ENCODE results near the gene FAM228B. TPM values are rescaled to one million over a fixed set of nuclear protein-coding genes. Genes with fewer than 3 reads are reported as not detected.

The FAM228B gene
- polyA plus RNA-seq, 1 donor (not counting 4 experiments of a cell fraction or from before 2014, with no cell fraction given): 2.0 TPM

DNA sequence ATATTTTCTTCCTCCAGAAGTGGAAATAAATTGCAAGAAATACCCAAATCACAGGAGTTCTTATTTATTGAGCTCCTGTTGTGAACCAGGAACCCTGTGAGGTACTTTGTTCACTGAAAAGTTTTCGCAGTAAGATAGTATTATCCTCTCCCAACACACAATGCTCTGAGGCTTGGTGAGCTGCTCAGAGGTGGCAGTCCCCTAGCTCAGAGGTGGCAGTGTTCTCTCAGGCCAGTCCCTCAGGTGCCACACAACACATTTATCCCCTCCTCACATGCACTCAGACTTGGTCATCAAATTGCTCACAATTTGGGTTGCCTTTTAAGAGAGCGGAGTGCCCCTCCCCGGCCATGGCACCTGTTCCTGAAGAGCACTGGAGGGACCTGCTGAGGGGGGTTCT is 77.5 kb downstream of the FAM228B start:
- TF ChIP-seq EZH2 (IDR thresholded peaks at IDR 0.05; ENCODE audit: low read length) (no peak), CTCF (optimal IDR thresholded peaks at IDR 0.05 in 1 of 3, IDR thresholded peaks at IDR 0.05 in 1 of 3, conservative IDR thresholded peaks at IDR 0.05 in 1 of 3; ENCODE audit: extremely low read depth in 1 of 3, insufficient read depth in 2 of 3, low read length in 3 of 3) (no peak)
- no peak overlapping the region for H3K27ac ChIP-seq (ENCODE audit: control insufficient read depth, insufficient read depth, low read length)
- no peak overlapping the region for H3K9ac ChIP-seq (ENCODE audit: control insufficient read depth, extremely low read depth, insufficient read depth, low read length)
- no peak overlapping the region for H3K4me2 ChIP-seq (ENCODE audit: control insufficient read depth, extremely low read depth, insufficient read depth, low read depth, low read length)
- dilution Hi-C loops (cut with MboI; ENCODE audit: extremely low pct_ligation_motif_present, low sequenced_read_pairs): no loop called here
- FAIRE-seq (no peak), DNase-seq (ENCODE audit: low read depth, low spot score) (no peak)
- H4K20me1 ChIP-seq (ENCODE audit: control insufficient read depth, extremely low read depth, insufficient read depth, low read length): no peaks in the 10 kb centered on the region
- H3K9me3 ChIP-seq (ENCODE audit: control insufficient read depth, low read depth, low read length): no peaks in the 10 kb centered on the region
- no peaks in the 10 kb centered on the region for H3K4me1 ChIP-seq (ENCODE audit: control insufficient read depth, extremely low read depth, insufficient read depth, low read length)
- H3K27me3 ChIP-seq (ENCODE audit: control insufficient read depth, extremely low read depth, insufficient read depth, low read length): no peaks in the 10 kb centered on the region
- no peaks in the 10 kb centered on the region for H3K79me2 ChIP-seq (ENCODE audit: control insufficient read depth, insufficient read depth, low read length)
- peaks cover 2 to 11% of the 10 kb centered on the region in 2 experiments for H3K36me3 ChIP-seq (ENCODE audit: control insufficient read depth in 2 of 2, extremely low read depth in 1 of 2, insufficient read depth in 2 of 2, low read length in 2 of 2)
- no peaks in the 10 kb centered on the region for H3K9me1 ChIP-seq (ENCODE audit: control insufficient read depth, extremely low read depth, insufficient read depth, low read length)
- H3K4me3 ChIP-seq (ENCODE audit: control insufficient read depth in 2 of 3, extremely low read depth in 1 of 3, insufficient read depth in 2 of 3, low read depth in 1 of 3, low read length in 3 of 3): no peak overlapping the region
- H2AFZ ChIP-seq (ENCODE audit: control insufficient read depth, low read length): no peak overlapping the region

- no peak overlapping the region for H3K27ac ChIP-seq (ENCODE audit: control insufficient read depth, insufficient read depth, low read length)
- DNase-seq (ENCODE audit: low read depth, low spot score) (no peak), FAIRE-seq (no peak)
- peaks cover 2 to 11% of the 10 kb centered on the region in 2 experiments for H3K36me3 ChIP-seq (ENCODE audit: control insufficient read depth in 2 of 2, extremely low read depth in 1 of 2, insufficient read depth in 2 of 2, low read length in 2 of 2)
- no peaks in the 10 kb centered on the region for H3K79me2 ChIP-seq (ENCODE audit: control insufficient read depth, insufficient read depth, low read length)
- no peaks in the 10 kb centered on the region for H3K27me3 ChIP-seq (ENCODE audit: control insufficient read depth, extremely low read depth, insufficient read depth, low read length)
- H3K9me1 ChIP-seq (ENCODE audit: control insufficient read depth, extremely low read depth, insufficient read depth, low read length): no peaks in the 10 kb centered on the region
- no peak overlapping the region for H3K9ac ChIP-seq (ENCODE audit: control insufficient read depth, extremely low read depth, insufficient read depth, low read length)
- H3K4me1 ChIP-seq (ENCODE audit: control insufficient read depth, extremely low read depth, insufficient read depth, low read length): no peaks in the 10 kb centered on the region
- no peak overlapping the region for H3K4me3 ChIP-seq (ENCODE audit: control insufficient read depth in 2 of 3, extremely low read depth in 1 of 3, insufficient read depth in 2 of 3, low read depth in 1 of 3, low read length in 3 of 3)
- no peak overlapping the region for H2AFZ ChIP-seq (ENCODE audit: control insufficient read depth, low read length)
- H3K4me2 ChIP-seq (ENCODE audit: control insufficient read depth, extremely low read depth, insufficient read depth, low read depth, low read length): no peak overlapping the region
- no peaks in the 10 kb centered on the region for H4K20me1 ChIP-seq (ENCODE audit: control insufficient read depth, extremely low read depth, insufficient read depth, low read length)
- dilution Hi-C loops (cut with MboI; ENCODE audit: extremely low pct_ligation_motif_present, low sequenced_read_pairs): no loop called here
- H3K9me3 ChIP-seq (ENCODE audit: control insufficient read depth, low read depth, low read length): no peaks in the 10 kb centered on the region
- TF ChIP-seq EZH2 (IDR thresholded peaks at IDR 0.05; ENCODE audit: low read length) (no peak), CTCF (optimal IDR thresholded peaks at IDR 0.05 in 1 of 3, IDR thresholded peaks at IDR 0.05 in 1 of 3, conservative IDR thresholded peaks at IDR 0.05 in 1 of 3; ENCODE audit: extremely low read depth in 1 of 3, insufficient read depth in 2 of 3, low read length in 3 of 3) (no peak)
Measured at GRCh38 chr2:24203029-24203786, 79.9 kb downstream of the FAM228B start.

Data from keratinocyte (primary cell).